CD14-positive monocyte (primary cell): ENCODE results near the gene SOD1. TPM values are rescaled to one million over a fixed set of nuclear protein-coding genes. Genes with fewer than 3 reads are reported as not detected.

Experiments used
- DNase-seq, 3 donors: peaks; one replicate each; pipeline ENCODE4 v3.0.0-alpha.2; 2011 to 2022
- H2AFZ ChIP-seq: 2 replicates; pipeline ENCODE4 v1.6.0; 2012; ENCODE audit warnings: mild to moderate bottlenecking, low read depth, low read length, inconsistent platforms; ENCODE audit not compliant: insufficient read depth, poor library complexity, severe bottlenecking
- H3K27ac ChIP-seq, 2 donors: 1 replicate in 1 of 2; 2 replicates in 1 of 2; pipeline ENCODE4 v1.5.1; 2012 to 2013; ENCODE audit warnings: low read length in 2 of 2, control low read depth in 1 of 2, inconsistent platforms in 1 of 2, low read depth in 1 of 2, mild to moderate bottlenecking in 1 of 2
- H3K27me3 ChIP-seq, 2 donors: one replicate each; pipeline versions ENCODE4 v1.6.0 to v1.6.1; 2011 to 2013; ENCODE audit warnings: low read length in 2 of 2; ENCODE audit not compliant: control insufficient read depth in 2 of 2, insufficient read depth in 2 of 2
- H3K36me3 ChIP-seq, 2 donors: replicated peaks in 1 of 2; 1 replicate in 1 of 2; 2 replicates in 1 of 2; pipeline versions ENCODE4 v1.5.1 to v1.6.1; 2012 to 2013; ENCODE audit warnings: low read length in 2 of 2, control low read depth in 1 of 2, inconsistent platforms in 1 of 2, mild to moderate bottlenecking in 1 of 2; ENCODE audit not compliant: insufficient read depth in 2 of 2, control insufficient read depth in 1 of 2
- H3K4me1 ChIP-seq, 2 donors: 1 replicate in 1 of 2; 2 replicates in 1 of 2; pipeline versions ENCODE4 v1.5.1 to v1.6.1; 2012 to 2013; ENCODE audit warnings: low read length in 2 of 2, control low read depth in 1 of 2, inconsistent platforms in 1 of 2, mild to moderate bottlenecking in 1 of 2, moderate library complexity in 1 of 2; ENCODE audit not compliant: insufficient read depth in 2 of 2, control insufficient read depth in 1 of 2
- H3K4me2 ChIP-seq: replicated peaks from 2 replicates; pipeline ENCODE3; 2012; ENCODE audit warnings: low read length, moderate library complexity, mild to moderate bottlenecking; ENCODE audit not compliant: poor library complexity, severe bottlenecking; ENCODE audit errors: extremely low read depth
- H3K4me3 ChIP-seq, 3 experiments: fragments of 200-600 bp in 1 of 3; sonication (generic) in 1 of 3; replicated peaks in 1 of 3; 1 replicate in 2 of 3; 2 replicates in 1 of 3; pipeline ENCODE4 v1.5.1; 2011 to 2013; ENCODE audit warnings: low read length in 3 of 3, mild to moderate bottlenecking in 3 of 3, control low read depth in 2 of 3, low read depth in 2 of 3, inconsistent platforms in 1 of 3, moderate library complexity in 1 of 3
- H3K79me2 ChIP-seq: 2 replicates; pipeline ENCODE4 v1.6.0; 2012; ENCODE audit warnings: mild to moderate bottlenecking, control low read depth, inconsistent platforms, low read length, moderate library complexity; ENCODE audit not compliant: insufficient read depth
- H3K9ac ChIP-seq: 2 replicates; pipeline ENCODE4 v1.6.0; 2017; ENCODE audit warnings: low read length, mild to moderate bottlenecking; ENCODE audit not compliant: insufficient read depth, poor library complexity, severe bottlenecking
- H3K9me3 ChIP-seq, 2 donors: replicated peaks in 1 of 2; 1 replicate in 1 of 2; 2 replicates in 1 of 2; pipeline versions ENCODE4 v1.5.1 to v1.6.1; 2012 to 2013; ENCODE audit warnings: low read length in 2 of 2, control low read depth in 1 of 2; ENCODE audit not compliant: control insufficient read depth in 1 of 2, insufficient read depth in 1 of 2
- H4K20me1 ChIP-seq: 2 replicates; pipeline ENCODE4 v1.6.0; 2012; ENCODE audit warnings: mild to moderate bottlenecking, low read length, control low read depth, moderate library complexity; ENCODE audit not compliant: insufficient read depth
- H3K27ac Mint-ChIP-seq, 7 donors: one replicate each; pipeline ENCODE4 v1.8.0; 2020; ENCODE audit warnings: mild to moderate bottlenecking in 7 of 7, mixed read lengths in 7 of 7, moderate library complexity in 6 of 7, inconsistent platforms in 2 of 7
- H3K27me3 Mint-ChIP-seq, 3 donors: one replicate each; pipeline ENCODE4 v1.8.0; 2021 to 2022; ENCODE audit warnings: low read depth in 3 of 3, mild to moderate bottlenecking in 3 of 3, mixed read lengths in 3 of 3, moderate library complexity in 3 of 3, inconsistent platforms in 1 of 3
- H3K36me3 Mint-ChIP-seq, 2 donors: one replicate each; pipeline ENCODE4 v1.8.0; 2020; ENCODE audit warnings: mixed read lengths in 2 of 2, inconsistent platforms in 1 of 2, mild to moderate bottlenecking in 1 of 2
- H3K4me1 Mint-ChIP-seq: one replicate; pipeline ENCODE4 v1.8.0; 2020; ENCODE audit warnings: mild to moderate bottlenecking, mixed read lengths
- H3K4me3 Mint-ChIP-seq, 2 donors: one replicate each; pipeline ENCODE4 v1.8.0; 2020; ENCODE audit warnings: mild to moderate bottlenecking in 2 of 2, mixed read lengths in 2 of 2, moderate library complexity in 1 of 2
- H3K9me3 Mint-ChIP-seq, 7 donors: one replicate each; pipeline ENCODE4 v1.8.0; 2020 to 2022; ENCODE audit warnings: mixed read lengths in 7 of 7, mild to moderate bottlenecking in 6 of 7, moderate library complexity in 6 of 7, inconsistent platforms in 2 of 7
- CTCF ChIP-seq: fragments of 200-600 bp; IDR thresholded peaks from one replicate; pipeline ENCODE4 v1.8.0; 2022; ENCODE audit warnings: antibody characterized with exemption, mild to moderate bottlenecking
- WGBS: methylation state at CpG from one replicate; pipeline ENCODE4 v1.1.5; 2013; ENCODE audit warnings: missing lambda C conversion rate; ENCODE audit not compliant: insufficient coverage; 5-methylcytosine and 5-hydroxymethylcytosine counted together
- intact Hi-C, 2 donors: fragments of 100-400 bp; cut with micrococcal nuclease; formaldehyde crosslinking; loops; one replicate each; pipeline versions ENCODE4 v1.15.0 to v1.15.1; 2023
- polyA plus RNA-seq, 3 donors: library from polyadenylated mRNA; depleted of rRNA in 1 of 3; unstranded in 2 of 3; stranded (reverse) in 1 of 3; fragments of 300-500 nt in 2 of 3; fragments of >200 nt in 1 of 3; fragmentation: Illumina TruSeq in 2 of 3; gene quantifications; 1 replicate in 2 of 3; 2 replicates in 1 of 3; pipeline ENCODE4 v1.2.3, GENCODE V29; 2012 to 2021

The SOD1 gene
- polyA plus RNA-seq, 3 donors = 79.6 to 174 (median 157) TPM

- H3K36me3 Mint-ChIP-seq = peaks cover 72 to 81% of the 10 kb centered on the region in 2 donors
- H3K4me1 Mint-ChIP-seq = no peaks in the 10 kb centered on the region
- peaks cover 3% of the 10 kb centered on the region for H3K79me2 ChIP-seq
Observed at GRCh38 chr21:31698461-31698860, 39.0 kb downstream of the SOD1 start.

DNA sequence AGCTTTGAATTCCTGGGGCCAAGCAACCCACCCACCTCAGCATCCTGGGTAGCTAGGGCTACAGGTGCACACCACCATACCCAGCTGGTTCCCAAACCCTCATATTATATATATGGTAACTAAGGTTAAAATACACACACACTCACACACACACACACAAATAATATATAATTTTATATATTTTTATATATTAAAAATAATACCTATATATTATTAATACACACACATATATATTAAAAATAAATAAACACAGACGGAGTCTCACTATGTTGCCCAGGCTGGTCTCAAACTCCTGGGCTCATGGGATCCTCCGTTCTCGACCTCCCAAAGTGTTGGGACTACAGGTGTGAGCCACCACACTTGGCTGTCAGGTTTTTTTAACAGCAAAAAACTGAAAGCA is 40.5 kb downstream of the SOD1 start:
- no CpG with 5 or more reads among the region's 3 CpGs for WGBS
- Mint-ChIP-seq H3K4me3 (no peak overlapping the region), H3K27me3 (no peaks in the 10 kb centered on the region), H3K36me3 (peaks cover 63 to 76% of the 10 kb centered on the region in 2 donors), H3K27ac (no peak overlapping the region), H3K9me3 (no peaks in the 10 kb centered on the region), H3K4me1 (no peaks in the 10 kb centered on the region)
- H3K79me2 ChIP-seq = peaks cover 18% of the 10 kb centered on the region
- H3K9me3 ChIP-seq = no peaks in the 10 kb centered on the region
- no peak overlapping the region for H3K4me2 ChIP-seq
- H3K4me1 ChIP-seq = no peaks in the 10 kb centered on the region
- no peak overlapping the region for H3K4me3 ChIP-seq
- no peak overlapping the region for H3K27ac ChIP-seq
- H3K36me3 ChIP-seq = peaks cover 79 to 99% of the 10 kb centered on the region in 2 donors
- H3K9ac ChIP-seq = no peak overlapping the region
- intact Hi-C loops = no loop called here
- no peak for DNase-seq
- TF ChIP-seq CTCF = no peak
- no peak overlapping the region for H2AFZ ChIP-seq
- no peaks in the 10 kb centered on the region for H3K27me3 ChIP-seq
- peaks cover 58% of the 10 kb centered on the region for H4K20me1 ChIP-seq

More at GRCh38 chr21:31698461-31698860, 39.0 kb downstream of the SOD1 start:
- Mint-ChIP-seq H3K27me3 (no peaks in the 10 kb centered on the region), H3K4me3 (no peak overlapping the region), H3K9me3 (no peaks in the 10 kb centered on the region), H3K27ac (no peak overlapping the region)
- no peaks in the 10 kb centered on the region for H3K27me3 ChIP-seq
- no peak overlapping the region for H3K27ac ChIP-seq
- no peak overlapping the region for H2AFZ ChIP-seq
- TF ChIP-seq CTCF = no peak
- H4K20me1 ChIP-seq = peaks cover 42% of the 10 kb centered on the region
- intact Hi-C loops = no loop called here
- no peak overlapping the region for H3K9ac ChIP-seq
- peaks cover 87 to 99% of the 10 kb centered on the region in 2 donors for H3K36me3 ChIP-seq
- H3K4me1 ChIP-seq = no peaks in the 10 kb centered on the region
- H3K4me2 ChIP-seq = no peak overlapping the region
- no peaks in the 10 kb centered on the region for H3K9me3 ChIP-seq
- H3K4me3 ChIP-seq = no peak overlapping the region
- DNase-seq = no peak
